Limb (tissue), 2 donors: Measurements from ENCODE around the gene ACOX3.
"Not testable (repeated sequence)": the region's sequence is repeated elsewhere in the genome, so short reads cannot be mapped to it uniquely, and the experiment has no call there.

Experiments used
- DNase-seq, 2 donors: peaks; one replicate each; pipeline ENCODE4 v3.0.0-alpha.2; 2016; ENCODE audit errors: extremely low spot score in 2 of 2

ACOX3 gene

DNA sequence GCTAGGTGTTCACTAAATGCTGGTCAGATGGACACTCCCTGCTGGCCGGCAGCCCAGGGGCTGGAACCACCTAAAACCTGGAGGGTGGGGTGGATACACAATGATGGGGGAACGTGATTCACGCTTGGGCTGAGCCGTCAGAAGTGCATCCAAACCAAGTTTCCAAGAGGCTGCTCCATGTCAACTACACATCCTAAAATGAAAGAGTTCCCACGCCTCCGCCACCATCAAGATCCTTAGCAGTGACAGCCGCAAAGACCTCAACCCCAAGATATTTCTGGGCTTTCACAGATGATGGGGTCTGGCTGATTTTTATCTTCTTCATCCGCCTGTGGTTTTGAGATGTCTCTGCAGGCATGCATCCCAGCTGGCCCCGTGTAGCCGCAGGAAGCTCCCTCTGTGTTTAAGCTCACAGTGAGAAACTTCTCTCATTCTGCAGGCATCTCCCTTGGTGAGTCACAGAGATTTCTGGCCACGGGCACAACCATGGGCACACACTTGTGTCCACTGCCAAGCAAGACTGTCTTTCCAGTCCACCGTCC, 86.5 kb downstream of the ACOX3 start:
- DNase-seq: no peak

DNA sequence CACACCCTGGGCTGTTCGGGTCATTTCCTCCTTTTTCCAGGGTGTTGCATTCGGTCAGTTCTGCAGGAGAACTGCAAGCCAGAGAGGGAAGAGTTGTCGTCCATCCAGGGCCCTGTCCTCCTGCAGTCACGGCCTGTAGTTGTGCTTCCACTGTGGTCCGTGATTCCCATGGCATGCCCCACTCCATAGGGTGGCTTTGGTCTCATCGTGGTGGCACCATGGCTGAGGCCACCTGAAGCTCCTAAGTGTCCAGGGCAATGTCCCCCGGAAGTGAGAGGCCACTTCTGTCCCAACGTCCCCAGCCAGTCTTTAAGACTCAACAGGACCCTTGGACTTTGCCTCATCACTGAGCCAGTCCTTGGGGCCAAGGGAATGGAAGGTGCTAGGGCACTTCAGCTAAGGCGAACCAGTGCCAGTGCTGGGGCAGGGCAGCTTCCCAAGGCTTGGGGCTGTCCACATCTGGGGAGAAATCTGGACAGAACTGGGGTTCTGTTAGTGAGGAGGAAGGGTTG, 87.3 kb downstream of the ACOX3 start:
- DNase-seq: no peak

DNA sequence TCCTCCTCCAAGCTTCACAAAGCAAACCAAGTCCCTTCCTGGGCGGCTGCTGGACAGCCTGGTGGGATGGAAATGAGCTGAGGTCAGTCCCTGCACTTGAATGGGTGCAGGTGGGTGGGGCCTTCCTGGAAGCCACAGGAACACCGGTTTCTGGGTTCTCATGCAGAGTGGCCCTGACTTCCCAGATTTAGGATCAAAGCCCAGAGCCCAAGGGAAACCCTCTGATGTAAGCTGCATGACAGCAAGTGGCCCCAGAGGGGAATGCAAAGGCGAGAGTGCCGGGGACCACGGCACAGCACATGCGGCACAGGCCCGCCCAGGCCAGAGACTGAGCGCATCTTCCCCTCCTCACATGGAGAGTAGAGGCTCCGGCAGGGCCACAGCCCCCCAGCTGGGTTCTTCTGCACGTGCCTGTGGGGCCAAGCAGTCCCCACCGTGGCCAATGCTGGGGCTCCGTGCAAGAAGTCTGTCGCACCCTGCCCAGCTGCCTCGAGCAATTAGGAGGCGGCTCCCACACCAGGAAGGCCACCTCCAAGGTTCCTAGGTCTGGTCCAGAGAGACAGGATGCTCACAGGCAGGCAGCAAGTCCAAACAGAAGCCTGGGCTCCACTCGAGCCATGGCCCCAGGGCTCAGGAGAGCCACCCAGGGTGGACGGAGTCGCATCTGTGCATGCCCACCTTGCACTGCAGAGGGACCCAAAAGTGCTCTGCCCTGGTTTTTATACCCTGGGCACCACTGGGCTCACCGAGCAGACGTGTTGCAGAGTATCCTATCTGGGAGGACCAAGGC, 88.0 kb downstream of the ACOX3 start:
- DNase-seq: peak in 1 of 2 donors; percentile 23

DNA sequence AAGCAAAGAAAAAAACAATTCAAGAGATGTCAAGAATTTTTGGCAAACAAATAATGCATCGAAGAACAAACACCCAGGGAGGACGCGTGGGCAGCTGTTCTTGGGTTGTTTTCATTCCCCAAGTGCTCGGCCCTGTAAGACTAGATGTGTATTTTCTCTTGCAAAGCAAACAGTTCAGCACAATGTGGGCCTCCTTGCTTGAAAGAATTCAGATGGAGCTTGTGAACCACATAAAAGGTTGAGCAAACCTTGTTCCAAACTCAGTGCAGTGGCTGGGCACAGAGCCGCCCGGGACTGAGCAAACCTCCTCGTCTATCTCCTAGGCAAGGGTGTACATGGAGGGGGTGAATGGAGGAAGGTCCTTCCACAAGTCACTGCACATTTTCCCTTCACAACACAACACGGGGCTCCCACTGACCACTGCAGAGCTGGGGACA, 88.6 kb downstream of the ACOX3 start:
- peak; percentile 27 to 29 for DNase-seq

DNA sequence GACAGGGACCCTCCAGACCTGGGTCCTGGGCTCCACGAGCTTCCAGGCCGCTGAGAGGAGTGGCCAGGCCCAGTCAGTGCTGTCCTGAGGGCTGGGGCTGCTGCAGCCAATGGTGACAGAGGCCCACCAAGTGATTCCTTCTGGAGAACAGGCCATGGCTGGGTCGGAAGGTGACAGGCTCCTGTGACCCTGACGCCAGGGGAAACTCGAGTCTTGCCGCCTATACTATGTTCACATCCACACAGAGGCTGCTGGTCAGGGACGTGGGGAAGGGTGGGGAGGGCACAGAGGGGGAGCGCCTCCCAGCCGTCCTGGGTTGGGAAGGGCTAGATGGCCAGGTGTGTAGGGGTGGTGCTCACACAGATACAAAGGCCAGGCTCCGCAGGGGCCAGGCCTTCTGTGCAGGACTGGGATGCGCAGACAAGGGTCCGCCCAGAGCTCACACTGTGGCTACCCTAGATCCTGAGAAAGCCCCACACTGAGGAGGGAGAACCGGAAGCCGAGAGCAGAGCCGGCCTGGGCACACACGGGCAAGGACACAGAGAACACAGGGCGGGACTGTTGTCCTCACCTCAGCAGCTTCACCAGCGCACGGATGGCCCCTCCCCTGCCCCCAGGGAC, 89.6 kb downstream of the ACOX3 start:
- peak in 1 of 2 donors; percentile 19 for DNase-seq

DNA sequence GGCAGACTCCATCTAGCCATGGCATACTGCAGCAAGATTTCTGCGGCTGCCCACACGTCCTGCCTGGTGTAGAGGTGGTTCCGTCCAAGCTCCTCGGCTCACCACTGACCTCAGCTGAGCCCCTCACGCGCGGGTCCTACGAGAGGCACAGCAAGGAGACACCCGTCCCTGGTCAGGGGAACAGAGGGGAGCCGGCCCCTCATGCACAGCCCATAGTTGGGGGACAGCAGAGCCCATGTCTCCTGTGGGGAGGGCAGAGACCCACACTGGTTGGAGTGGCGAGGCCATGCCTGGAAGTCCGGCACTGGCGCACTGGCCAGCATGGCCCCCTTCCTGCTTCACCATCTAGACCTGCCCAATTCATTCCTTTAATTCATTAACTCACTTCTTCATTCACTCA, 90.2 kb downstream of the ACOX3 start:
- DNase-seq: no peak

DNA sequence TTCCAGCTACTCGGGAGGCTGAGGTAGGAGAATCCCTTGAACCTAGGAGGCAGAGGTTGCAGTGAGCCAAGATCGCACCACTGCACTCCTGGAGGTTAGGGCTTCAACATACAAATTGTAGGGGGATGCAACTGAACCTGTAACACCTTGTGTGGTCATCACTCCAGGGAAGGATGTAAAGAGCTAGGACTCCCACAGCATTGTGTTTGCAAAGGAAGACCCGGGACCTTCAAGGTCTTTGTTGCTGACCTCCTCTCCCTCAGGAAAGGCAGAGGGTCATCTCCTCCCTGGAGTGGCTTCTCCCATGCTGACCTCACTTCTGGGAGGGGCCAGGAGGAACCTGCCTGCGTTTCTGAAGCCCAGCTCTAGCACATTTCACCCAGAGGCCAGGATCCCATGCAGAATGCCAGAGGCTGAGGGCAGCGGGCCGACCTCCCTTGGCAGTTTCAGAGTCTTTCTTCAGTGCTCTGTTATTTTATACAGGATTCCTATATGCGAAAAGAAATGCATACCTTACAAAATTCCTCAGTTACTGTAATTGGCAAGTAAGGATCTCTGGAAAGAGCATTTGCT, 90.8 kb downstream of the ACOX3 start:
- DNase-seq: peak in 1 of 2 donors; percentile 38

DNA sequence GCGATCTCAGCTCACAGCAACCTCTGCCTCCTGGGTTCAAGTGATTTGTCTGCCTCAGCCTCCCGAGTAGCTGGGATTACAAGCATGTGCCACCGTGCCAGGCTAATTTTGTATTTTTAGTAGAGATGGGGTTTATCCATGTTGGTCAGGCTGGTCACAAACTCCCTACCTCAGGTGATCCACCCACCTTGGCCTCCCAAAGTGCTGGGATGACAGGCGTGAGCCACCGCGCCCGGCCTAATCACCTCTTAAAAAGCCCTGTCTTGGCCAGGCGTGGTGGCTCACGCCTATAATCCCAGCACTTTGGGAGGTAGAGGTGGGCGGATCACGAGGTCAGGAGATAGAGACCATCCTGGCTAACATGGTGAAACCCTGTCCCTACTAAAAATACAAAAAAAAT, 91.3 kb downstream of the ACOX3 start:
- not testable (repeated sequence) for DNase-seq

DNA sequence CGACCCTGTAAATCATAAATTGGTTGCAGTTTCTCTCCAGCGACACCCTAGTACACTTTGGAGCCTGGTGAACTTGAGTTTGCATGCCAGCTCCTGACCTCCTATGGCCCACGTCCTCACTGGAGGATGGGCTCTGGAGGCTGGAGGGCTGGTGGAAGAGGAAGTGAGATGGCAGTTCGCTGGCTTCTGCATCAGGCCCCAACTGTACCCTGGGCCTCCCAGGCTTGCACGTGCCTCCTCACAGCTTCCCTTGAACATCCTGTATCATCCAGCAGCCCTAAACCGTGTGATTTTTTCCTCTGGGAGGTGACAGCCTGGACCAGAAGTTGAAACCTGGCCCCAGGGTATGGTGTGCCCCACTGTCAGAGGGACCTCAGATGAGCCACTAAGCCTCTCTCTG, 92.5 kb downstream of the ACOX3 start:
- peak in 1 of 2 donors; percentile 14 for DNase-seq

DNA sequence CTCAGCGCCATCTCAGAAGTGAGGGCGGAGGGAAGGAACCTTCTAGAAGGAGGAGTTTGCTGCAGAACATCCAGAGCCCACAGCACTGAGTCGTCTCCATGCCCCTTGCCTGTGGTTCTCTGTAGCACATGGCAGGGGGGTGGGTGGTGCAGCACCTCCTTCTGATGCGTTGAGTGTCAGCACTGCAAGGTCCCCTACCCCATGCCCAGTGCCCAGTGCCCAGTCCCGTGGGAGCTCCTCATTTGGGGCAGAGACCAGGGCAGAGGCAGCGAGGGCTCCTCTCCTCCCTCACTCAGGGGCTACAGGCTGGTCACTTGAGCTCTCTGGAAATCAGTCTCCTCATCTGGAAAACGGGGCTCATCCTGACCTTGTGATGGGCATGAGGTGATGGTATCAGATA, 92.9 kb downstream of the ACOX3 start:
- peak in 1 of 2 donors; percentile 19 for DNase-seq

DNA sequence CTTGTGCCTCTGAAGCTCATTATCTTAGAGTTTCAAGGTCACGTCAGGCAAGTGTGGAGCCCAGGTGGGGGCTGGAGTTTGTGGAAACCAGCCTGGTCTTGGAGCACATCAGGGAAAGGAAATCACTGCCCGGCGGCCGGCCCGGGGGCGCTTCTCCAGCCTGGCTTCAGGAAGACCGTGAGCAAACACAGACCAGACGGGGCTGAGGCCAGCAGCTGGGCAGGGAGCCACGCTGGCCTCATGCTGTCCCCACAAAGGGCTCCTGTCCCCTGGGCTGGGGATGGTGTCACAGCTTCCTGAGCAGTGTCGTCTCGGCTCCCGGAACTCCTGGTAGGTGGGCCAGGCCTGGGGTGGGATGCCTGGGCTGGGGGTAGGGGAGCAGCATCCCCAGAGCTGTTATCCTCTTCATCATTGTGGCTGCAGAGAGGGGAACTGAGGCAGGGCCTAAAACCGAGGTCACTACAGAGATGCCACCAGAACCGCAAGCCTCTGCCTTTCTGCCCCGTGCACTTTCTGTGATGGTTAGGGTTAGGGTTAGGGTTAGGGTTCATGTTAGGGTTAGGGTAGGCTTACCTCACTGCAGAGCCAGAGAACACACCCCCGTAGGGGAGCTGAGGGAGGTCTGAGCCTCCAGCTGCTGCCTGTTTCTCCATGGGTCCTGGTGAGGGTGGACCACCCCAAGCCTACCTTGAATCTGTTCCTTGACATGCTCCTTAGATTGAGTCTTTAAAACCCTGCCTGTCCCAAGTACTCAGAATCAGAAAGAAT, 93.5 kb downstream of the ACOX3 start:
- DNase-seq: peak in 1 of 2 donors; percentile 26

DNA sequence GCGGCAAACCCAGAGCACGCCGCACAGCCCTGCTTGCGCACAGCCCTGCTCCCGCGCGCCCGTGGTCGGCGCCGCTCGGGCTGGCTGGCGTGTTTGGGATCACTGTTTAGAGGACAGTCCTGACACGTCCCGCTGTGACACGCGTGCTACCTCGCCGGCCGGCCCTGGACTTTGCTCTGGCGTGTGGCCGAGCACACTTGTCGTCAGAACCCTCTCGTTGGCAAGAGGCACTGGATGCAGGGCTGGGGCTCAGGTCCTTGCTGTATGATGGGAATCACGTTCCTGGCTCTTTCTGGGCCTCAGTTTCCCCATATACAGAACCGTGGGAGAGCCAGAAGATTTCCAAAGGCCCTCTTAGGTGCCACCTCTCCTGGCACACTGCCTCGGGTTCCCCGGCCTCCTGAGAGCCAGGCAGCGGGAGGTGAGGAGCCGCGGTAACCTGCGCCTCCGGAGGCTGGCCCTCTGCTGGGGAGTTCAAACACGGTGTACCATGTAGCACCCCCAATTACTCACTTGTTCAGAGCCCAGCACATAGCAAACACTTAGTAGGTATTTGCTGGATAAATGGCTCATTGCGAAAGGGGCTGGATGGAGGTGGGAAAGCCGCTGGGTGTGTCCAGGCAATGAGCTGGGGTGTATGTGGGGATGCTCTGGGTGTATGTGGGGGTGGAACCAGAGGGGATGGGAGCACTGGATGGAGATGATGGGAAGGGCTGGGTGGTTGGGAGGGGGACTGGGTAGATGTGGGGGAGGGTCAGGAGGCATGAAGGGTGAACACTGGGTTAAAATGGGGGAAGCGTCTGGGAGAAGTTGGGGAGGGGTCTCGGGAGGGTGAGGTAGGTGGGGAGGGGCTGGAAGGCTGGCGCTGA, 94.3 kb downstream of the ACOX3 start:
- DNase-seq: peak in 1 of 2 donors; percentile 13

DNA sequence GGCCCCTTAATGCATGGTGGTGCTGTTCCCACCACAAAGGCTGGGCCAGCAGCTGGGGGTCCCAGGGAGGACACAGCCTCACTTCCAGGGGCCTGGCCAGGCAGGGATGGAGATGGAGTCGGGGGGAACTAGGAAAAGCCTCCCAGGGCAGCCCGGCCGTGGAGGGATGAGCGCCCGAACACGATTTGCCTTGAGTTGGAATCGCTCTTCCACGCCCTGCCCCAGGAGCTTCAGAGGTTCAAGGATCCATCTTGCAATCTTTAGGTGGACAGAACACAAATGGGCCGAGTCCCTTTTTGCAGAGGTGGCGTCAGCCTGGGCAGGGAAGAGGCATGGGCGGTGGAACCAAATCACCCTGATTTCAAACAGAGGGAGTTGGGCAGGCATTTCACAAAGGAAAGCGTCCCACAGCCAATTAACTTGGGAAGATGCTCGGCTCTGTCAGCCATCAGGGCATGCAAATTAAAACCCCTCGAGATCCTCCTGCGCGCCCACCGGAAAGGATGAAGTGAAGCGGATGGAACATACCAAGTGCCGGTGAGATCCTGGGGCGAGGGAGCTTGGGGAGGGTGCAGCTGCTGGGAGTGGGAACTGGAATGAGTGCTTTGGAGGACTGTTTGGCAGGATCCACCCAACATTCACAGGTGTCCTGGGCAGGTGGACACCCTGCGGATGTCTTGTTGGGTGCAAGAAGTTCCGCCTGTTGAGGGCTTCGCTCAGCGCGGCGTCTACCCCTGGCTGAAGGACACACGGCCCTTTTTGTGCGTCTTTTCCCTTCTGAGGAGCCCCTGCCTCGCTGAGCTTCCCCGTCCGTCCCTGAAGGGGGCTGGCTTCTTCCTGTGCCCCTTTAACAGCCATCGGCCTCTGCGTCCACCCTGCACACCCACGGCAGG, 95.2 kb downstream of the ACOX3 start:
- DNase-seq: no peak

DNA sequence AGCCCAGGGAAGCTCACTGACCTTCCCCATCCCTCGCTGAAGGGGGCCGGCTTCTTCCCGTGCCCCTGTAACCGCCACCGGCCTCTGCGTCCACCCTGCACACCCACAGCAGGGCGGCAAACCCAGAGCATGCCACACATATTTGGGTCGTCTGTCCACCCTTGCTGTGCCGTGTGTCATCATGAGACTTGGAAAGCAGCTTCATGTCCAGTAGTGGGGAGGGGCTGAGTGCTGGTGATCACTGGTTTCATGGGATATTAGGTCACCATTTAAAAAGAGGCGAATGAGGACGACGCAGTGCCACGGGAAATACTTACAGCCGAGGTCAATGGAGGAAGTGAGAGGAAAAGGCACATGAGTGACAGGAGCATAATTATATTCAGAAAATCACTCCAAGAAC, 96.1 kb downstream of the ACOX3 start:
- no peak for DNase-seq

DNA sequence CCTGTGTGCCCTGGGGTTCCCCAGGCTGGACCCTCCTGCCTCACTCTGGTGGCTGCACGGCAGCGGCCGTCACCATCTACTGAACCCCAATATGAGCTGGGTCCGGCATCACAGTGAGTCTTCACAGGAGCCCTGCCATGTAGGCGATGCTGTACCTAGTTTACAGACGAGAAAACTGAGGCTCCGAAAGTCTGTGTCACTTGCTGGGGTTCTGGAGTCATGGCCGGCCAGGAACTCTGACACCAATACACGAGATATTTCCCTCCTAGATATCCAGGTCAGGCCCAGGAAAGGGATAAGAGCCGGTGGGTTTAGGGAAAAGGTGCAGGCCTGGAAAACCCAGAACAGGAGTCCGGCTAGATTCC, 96.6 kb downstream of the ACOX3 start:
- DNase-seq: no peak

DNA sequence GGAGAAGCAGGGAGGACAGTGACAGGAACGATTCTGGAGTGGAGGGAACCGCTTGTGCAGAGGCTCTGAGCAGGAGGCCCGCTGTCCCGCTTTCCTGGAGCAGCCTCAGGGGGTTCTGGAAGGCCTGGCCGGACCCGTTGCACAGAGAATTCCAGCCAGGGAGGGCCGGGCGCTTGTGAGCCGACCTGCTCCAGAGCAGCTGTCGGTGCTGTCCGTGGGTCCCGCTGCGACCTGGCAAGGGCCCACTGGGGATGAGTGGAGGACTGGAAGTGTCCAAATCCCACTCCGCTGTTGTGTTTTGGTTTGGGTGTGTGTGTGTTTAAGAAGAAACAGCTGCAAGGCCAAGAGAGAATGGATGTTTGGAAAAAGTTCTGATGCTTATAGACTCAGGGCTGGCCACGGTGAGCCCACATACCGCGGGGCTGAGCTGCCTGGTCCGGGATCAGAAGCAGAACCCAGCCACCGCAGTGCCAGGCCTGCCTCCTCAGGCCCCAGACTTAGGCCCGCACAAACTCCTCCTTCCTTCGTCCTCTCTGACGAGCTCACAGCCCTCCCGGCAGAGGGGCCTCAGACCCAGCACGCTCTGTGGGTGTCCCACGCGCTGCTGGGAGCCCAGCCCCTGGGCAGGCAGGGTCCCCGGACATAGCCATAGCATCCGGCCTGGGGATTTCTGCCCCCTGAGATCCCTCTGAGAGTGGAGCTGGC, 97.1 kb downstream of the ACOX3 start:
- no peak for DNase-seq

DNA sequence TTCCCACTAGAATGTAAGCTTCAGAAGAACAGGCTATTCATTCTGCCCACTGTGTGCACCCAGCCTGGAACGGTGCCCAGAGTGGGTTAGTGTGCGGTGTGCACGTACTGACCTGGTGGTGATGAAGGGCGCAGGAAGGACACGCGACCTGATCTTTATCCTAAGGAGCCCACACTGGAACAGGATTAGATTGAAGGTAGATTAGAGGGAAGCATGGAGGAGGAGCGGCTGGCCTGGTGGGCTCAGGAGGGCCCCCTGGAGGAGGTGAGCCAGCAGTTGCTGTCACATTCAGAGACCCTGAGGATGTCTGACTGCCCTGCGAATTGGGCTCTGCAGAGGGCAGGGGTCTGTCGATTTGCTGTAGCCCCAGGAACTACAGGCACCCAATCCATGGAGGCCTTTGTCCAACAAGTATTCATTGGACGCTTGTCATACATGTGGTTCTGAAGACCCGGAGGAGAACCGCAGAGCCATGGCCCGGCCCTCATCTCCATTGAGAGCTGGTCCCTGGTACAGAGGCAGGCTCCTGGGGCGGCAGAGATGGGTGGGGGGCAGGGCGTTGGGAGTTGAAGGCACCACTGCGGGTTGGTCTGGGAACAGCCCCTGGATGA, 97.8 kb downstream of the ACOX3 start:
- DNase-seq: no peak

DNA sequence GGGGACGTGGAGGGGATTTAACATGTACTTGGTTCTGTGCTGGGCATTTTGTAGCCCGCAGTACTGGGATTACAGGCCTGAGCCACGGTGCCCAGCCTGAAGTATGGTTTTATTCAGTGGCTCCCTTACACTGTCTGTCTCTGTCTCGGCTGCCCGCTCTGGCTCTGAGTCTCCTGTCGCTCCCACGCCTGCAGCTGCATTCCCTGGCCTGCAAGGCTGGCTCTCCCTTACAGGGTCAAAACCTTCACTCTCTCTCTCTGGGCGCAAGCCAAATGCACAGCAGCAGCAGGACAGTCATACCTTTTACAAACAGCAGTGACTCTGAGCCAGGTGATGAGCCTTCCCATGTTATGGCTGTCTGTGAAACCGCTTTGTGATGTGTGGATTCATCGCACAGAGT, 98.8 kb downstream of the ACOX3 start:
- no peak for DNase-seq
